ENCODE data around the gene RAP1GAP.

GRCh38 chr1:21637514-21637913, 31.6 kb downstream of the RAP1GAP start:
- TF ChIP-seq EZH2 (IDR thresholded peaks at IDR 0.05; ENCODE audit: borderline replicate concordance, low read depth, low read length, severe bottlenecking) = no peak
- TF ChIP-seq, protein P1, sequence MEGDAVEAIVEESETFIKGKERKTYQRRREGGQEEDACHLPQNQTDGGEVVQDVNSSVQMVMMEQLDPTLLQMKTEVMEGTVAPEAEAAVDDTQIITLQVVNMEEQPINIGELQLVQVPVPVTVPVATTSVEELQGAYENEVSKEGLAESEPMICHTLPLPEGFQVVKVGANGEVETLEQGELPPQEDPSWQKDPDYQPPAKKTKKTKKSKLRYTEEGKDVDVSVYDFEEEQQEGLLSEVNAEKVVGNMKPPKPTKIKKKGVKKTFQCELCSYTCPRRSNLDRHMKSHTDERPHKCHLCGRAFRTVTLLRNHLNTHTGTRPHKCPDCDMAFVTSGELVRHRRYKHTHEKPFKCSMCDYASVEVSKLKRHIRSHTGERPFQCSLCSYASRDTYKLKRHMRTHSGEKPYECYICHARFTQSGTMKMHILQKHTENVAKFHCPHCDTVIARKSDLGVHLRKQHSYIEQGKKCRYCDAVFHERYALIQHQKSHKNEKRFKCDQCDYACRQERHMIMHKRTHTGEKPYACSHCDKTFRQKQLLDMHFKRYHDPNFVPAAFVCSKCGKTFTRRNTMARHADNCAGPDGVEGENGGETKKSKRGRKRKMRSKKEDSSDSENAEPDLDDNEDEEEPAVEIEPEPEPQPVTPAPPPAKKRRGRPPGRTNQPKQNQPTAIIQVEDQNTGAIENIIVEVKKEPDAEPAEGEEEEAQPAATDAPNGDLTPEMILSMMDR (IDR thresholded peaks at IDR 0.05; ENCODE audit: borderline replicate concordance, extremely low read depth, low read length, poor library complexity, severe bottlenecking) = no peak
